NCI-H1105 (cell line): ENCODE results near the gene RPLP1.
"Not testable (repeated sequence)": the region's sequence is repeated elsewhere in the genome, so short reads cannot be mapped to it uniquely, and the experiment has no call there.

Source experiments
- DNase-seq: peaks from one replicate; lab custom pipeline; 2025; lab: John Stamatoyannopoulos, UW

The RPLP1 gene

DNA sequence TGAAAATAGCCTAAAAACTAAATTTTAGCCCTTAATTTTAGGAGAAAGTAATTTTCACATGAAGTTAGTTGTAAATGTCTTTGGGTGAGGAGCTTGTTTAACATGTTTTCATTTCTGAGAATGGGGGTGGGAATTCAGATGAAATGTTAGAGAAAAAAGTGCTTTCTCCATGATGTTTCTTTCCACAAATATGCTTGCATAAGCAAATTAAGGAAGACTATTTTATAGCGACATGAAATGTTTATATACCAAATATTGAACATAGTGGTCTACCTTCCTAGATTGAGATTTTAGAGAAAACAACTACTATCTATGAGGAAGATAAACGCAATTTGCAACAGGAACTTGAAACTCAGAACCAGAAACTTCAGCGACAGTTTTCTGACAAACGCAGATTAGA lies 13.0 kb upstream of the RPLP1 start:
- DNase-seq = no peak

DNA sequence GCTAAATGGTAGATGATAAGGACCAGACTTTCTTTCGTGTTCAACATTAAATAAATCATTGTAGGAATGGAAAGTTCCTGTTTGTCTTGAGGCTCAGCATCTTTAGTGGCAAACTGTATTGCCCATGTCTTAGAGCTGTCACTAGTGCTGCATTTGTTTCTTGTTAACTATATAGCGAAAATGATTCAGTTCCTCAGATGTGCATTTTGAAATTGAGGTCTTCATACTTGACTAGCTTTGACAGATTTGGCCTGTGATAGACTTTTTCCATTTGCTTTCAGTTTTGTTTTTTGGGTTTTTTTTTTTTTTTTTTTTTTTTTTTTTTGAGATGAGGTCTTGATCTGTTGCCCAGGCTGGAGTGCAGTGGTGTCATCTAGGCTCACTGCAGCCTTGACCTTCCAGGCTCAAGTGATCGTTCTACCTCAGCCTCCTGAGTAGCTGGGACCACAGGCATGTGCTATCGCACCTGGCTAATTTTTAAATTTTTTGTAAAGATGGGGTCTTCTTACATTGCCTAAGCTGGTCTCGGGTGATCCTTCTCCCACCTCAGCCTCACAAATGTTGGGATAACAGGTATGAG lies 9.5 kb upstream of the RPLP1 start:
- DNase-seq = no peak

DNA sequence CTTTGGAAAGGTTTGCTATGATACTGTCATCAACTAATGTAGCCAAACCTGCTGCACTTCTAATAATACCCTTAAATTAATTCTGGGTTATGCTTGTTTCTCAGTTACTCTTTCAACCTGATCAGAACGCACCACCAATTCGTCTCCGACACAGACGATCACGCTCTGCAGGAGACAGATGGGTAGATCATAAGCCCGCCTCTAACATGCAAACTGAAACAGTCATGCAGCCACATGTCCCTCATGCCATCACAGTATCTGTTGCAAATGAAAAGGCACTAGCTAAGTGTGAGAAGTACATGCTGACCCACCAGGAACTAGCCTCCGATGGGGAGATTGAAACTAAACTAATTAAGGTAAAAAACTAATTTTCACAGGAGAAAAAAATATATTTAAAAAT lies 7.9 kb upstream of the RPLP1 start:
- DNase-seq = no peak

DNA sequence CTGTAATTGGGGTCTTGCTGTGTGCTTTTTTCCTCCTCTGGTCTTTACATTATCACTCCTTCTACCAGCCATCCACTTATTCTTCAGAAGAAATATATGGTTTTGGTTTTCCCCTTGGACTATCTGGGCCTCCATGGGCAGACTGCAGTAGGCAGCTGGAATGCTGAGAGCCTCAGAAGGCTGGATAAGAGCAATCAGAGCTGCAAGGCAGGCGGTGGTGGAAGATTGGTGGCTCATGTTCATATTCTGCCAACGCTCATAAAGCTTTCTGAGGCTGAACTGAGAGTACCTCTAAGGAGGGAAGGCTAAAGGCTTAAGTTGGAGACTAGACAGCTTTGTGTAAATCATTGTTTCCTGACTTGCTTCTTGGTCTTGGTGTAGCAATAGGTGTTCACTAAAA lies 5.7 kb upstream of the RPLP1 start:
- no peak for DNase-seq

DNA sequence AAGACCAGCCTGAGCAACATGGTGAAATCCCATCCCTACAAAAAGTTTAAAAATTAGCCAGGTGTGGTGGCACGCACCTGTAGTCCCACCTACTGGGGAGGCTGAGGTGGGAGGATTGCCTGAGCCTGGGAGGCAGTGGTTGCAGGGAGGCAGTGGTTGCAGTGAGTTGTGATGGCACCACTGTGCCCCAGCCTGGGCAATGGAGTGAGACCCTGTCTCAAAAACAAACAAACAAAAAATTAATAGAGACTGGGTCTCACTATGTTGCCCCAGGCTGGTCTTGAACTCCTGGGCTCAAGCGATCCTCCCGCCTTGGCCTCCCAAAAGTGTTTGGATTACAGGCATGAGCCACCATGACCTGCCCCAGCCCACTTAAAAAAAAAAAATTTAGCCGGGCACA lies 2.4 kb upstream of the RPLP1 start:
- DNase-seq = not testable (repeated sequence)

DNA sequence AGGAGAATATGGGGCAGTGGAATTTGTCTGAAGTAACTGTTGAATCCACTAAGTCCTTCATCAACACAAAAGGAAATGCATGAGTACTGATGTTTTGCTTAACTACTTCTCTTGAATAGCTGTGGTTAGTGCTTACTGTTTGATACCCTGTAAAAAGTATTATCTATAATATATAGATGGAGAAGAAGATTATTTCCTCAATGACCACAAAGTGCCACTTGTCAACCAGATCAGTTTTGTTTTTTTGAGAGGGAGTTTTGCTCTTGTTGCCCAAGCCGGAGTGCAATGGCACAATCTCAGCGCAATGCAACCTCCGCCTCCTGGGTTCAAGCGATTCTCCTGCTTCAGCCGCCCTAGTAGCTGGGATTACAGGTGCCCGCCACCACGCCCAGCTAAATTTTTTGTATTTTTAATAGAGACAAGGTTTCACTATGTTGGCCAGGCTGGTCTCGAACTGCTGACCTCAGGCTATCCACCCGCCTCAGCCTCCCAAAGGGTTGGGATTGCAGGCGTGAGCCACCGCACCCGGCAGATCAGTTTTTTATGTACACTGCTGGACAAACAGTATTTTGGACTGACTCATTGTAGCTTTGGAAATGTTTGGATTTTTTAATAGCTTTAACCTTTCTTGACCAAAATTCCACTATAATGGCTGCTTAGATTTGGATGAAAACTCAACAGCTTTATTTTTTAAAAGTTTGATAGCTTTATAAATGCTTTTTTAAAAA lies 1.5 kb upstream of the RPLP1 start:
- DNase-seq = no peak

DNA sequence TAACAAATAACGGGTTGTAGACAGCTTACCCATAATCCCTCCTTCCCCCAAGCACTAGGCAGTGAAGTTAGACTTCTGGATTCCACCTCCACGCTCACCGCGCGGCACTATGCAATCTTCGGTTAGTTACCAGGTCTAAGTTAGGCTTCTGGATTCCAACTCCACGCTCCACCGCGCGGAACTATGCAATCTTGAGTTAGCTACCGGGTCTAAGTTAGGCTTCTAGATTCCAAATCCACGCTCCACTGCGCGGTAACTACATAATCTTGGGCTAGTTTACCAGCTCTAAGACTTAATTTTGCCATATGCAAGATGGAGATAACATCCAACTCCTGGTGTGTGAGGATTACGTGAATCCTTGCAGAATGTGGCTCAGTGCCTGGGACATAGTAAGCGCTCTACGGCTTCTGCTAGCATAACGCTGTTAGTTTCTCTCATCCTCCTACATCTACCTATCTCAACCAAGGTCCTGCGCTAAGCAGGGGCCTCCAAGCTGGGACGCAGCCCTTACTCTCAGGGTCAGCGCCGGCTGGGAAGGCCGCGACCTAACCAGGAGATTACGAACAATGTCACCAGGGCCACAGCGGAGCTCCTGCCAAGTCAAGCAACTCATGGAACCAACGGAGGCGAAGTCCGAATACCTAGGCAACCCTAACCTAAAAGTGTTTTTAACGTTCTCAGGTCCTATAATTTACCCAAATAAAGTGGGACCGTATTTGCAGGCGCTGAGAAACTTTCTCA lies 497 bp upstream of the RPLP1 start:
- no peak for DNase-seq

DNA sequence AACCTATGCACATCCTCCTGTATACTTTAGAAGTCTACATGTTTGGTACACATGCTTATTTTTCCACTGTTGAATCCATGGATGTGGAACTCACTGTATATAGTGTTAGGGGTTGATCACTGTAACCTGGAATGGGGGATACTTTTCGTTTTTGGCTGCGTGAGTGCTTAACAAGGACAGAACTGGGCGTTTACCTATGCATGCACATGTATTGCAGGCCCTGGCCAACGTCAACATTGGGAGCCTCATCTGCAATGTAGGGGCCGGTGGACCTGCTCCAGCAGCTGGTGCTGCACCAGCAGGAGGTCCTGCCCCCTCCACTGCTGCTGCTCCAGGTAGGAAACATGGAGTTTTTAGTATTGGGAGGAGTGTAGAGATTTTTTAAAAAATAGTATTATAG lies 2.3 kb downstream of the RPLP1 start:
- no peak for DNase-seq

DNA sequence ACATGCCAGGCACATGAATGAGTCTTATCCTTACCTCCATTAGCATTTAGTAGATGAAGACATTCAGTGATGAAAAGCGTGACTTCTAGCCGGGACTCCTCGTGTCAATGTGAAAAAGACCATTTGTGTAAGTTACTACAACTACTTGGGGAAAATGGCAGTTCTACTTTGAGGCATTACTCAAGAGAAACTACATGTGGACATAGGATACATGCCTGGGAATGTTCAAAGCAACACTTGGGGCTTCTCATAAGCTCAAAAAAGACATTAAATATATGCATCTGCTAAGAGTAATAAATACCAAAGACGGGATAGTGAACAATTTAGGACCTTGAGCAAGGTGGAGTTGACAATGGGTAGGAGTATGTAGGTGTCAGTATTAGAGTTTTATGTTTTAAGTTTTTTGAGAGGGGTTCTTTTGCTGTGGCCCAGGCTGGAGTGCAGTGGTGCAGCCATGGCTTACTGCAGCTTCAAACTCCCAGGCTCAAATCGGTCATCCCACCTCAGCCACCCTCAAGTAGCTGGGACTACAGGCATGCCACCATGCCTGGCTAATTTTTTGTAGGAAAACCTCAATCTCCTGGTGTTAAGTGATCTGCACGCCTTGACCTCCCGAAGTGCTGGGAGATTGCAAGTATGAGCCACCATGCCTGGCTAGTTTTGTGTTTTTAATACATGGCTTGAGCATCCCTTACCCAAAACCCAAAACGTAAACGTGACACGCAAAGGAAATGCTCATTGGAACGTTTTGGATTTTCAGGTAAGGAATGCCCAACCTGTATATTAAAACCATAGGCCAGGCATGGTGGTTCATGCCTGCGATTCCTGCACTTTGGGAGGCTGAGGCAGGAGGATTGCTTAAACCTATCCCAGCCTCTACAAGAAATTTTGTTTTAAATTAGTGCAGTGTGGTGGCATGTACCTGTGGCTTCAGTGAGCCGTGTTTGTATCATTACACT lies 3.9 kb downstream of the RPLP1 start:
- no peak for DNase-seq

DNA sequence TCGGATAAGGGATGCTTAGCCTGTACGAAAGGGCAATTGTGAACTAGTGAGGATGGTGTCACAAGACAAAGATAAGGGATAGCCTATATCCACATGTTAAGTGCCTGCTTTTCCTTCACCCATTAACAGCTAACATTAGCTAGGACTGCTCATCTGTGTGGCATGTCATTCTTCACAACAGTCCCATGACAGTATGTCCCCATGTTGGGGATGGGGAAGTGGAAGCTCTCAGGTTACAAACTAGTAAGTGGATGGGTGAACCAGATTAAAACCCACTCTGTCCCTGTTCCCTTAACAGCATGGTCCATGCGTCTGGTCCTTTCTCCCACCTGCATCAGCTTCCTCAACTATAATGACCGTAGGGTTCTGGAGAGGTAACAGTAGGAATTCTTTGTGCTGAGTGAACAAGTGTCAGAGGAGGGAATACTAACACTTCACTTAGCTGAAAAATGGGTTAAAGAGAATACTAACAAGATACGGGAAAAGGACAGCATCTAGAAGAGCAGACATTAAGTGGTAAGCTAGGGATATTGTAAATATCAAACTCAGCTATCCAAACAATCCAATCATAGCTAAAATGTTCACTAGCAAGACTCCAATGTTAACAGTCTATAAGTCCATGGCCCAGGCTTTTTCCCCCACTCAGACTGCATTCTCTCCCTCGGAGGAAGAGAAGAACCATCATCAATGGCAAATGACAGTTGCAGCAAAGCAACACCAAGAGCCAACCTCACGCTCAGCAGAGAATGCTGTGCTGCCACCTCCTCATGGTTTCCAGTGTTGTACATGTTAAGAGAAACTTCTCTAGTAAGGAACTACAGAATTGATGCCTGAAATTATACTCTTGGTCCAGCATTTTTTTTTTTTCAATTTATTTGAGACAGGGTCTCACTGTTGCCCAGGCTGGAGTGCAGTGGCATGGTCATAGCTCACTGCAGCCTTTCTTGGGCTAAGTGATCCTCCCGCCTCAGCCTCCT lies 5.0 kb downstream of the RPLP1 start:
- no peak for DNase-seq

DNA sequence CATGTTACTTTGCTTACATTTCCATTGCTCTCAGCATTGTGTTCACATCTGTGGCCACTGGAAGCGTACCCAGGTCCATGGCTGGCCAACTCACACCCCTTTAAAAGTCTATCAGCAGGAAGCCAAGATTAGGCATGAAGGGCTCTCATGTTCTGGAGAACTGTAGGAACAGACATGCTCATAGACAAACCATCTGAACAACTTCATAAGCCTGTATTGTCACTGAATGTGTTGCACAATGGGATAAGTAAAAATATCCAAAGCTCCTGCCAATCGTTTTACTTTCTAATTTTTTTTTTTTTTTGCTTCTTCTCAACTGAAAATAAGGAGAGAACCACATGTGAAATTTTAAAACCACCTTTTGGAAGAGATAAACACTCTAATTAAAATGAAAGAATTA lies 6.4 kb downstream of the RPLP1 start:
- no peak for DNase-seq

DNA sequence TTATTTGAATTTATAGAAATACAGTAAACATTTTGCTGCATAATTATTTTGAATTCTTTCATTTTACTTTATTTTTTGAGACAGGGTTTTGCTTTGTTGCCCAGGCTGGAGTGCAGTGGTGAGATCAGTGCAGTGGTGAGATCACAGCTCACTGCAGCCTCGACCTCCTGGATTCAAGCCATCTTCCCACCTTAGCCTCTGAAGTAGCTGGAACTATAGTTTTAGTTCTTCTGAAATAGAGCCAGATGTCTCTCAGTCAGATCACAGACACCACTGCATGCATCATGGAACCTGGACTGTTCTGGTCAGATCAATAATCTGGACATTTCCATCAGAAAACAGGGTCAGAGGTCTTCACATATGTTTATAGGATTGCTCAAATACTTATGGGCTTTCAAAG lies 7.9 kb downstream of the RPLP1 start:
- DNase-seq = no peak

DNA sequence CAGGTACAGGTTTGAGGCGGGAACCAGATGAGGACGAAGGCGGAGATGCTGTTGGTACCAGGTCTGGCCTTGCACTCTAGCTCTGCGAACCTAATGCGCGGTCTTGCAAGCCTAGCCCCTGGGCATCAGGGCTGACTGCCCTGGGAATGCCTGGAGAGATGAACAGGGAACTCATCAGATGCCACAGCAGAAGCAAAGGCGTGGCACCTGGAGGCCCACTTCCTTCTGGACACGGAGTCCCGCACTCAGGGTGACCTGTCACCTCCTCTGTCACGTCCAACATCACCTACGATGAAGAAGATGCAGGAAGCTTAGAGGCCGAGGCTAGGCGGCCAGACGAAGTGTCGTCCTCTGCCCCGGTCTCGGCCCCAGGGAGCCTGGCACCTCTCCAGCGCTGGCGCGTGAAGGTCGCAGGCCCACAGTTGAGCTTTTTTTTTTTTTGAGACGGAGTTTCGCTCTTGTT lies 9.4 kb downstream of the RPLP1 start:
- peak; percentile 32 for DNase-seq

DNA sequence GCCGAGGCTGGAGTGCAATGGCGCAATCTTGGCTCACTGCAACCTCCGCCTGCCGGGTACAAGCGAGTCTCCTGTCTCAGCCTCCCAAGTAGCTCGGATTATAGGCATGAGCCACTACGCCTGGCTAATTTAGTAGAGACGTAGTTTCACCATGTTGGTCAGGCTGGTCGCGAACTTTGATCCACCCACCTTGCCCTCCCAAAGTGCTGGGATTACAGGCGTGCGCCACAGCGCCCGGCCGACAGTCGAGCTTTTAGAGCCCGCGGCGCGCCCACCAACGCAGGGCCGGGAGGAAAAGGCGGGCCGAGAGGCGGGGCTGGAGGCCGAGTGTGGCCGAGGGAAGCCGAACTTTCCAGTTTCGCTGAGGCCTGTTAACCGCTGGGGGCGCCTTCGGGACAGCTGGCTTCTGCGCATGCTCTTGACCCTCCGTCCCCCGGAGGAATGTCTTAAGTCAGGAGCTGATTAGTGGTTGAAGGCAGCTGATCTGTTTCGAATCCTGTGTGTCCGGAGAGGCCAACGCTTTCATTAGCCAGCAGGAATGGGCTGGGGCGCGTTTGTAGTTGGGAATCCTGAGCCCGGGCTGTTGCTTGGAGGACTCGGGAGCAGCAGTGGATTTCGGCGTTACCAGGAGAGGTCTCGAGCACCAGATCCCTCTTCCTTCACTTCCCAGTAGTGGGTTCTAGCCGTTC lies 10.0 kb downstream of the RPLP1 start:
- DNase-seq = peak; percentile 98

DNA sequence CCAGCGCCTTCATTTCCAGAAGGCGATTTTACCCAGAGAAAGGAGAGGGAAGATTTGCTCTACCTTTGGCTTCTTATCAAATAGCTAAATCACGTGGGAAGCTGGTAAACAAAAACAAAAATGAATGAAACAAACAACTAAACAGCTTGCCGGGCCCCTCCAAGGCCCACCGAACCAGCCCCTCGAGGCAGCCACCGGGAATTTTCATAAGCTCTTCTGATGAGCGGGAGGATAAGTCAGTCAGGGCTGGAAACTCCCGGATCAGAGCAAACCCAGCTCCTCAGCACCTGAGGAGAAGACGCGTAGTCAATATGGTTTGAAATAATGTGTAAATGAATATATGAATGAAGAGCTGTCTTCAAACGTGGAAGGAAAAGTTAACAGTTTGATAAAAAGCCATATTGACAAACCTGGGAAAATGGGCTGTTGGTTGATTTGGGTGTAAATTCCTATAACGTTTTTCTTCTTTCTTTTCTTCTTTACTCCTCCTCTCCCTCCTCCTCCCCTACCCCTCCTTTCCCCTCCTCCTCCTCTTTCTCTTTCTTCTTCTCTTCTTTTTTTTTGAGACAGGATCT lies 10.7 kb downstream of the RPLP1 start:
- no peak for DNase-seq

DNA sequence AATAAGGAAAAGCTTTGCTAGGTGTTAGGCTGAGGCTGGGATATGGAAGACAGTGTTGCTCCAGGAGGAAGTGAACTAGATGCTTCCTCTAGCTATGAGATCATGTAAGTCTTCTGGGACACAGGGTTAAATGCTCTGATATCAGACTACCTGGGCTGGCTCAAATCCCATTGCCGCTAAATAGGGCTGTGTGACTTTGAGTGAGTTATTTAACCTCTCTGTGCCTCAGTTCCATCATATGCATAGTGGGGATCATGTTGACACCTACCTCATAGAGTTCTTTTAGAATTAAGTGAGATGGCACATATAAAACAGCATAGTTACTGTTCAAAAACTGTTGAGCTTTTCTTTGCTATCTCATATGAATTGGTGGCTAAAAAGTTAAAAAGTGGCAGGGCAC lies 12.6 kb downstream of the RPLP1 start:
- DNase-seq = no peak

DNA sequence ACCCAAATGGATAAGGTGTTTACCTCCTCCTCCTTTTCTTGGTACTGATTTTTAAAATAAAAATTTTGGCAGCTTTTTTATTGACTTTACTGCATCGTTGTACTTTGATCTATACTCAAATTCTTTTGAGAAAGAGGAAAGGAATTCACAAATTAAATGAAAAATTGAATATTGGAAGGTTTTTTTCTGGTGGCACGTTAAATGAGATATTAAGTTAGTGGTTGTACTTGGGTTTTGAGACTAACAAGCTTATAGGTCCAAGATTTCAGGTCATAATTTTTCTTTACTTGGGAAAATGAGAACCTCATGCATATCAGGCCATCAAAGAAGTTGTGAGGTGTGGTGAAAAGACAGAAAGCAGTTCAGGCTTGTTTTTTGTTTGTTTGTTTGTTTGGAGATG lies 14.1 kb downstream of the RPLP1 start:
- no peak for DNase-seq

DNA sequence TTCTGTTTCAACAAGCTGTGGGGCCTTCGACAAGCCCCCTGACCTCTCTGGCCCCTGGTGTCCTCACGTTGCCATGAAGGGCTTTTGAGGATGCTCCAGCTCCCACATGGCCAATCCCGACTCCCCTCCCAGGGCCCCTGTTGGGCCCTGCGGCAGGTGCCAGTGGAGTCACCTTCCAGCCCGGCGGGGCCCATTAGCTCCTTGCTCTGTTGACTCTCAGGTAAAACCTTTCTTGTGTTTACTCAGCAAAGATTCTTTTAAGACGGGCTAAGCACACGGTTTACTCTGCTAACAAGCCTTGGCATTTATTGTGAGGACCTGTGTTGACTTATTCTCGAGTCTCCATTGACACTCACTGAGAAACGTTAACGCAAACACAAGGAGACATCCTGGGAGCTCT lies 15.0 kb downstream of the RPLP1 start:
- DNase-seq = no peak

DNA sequence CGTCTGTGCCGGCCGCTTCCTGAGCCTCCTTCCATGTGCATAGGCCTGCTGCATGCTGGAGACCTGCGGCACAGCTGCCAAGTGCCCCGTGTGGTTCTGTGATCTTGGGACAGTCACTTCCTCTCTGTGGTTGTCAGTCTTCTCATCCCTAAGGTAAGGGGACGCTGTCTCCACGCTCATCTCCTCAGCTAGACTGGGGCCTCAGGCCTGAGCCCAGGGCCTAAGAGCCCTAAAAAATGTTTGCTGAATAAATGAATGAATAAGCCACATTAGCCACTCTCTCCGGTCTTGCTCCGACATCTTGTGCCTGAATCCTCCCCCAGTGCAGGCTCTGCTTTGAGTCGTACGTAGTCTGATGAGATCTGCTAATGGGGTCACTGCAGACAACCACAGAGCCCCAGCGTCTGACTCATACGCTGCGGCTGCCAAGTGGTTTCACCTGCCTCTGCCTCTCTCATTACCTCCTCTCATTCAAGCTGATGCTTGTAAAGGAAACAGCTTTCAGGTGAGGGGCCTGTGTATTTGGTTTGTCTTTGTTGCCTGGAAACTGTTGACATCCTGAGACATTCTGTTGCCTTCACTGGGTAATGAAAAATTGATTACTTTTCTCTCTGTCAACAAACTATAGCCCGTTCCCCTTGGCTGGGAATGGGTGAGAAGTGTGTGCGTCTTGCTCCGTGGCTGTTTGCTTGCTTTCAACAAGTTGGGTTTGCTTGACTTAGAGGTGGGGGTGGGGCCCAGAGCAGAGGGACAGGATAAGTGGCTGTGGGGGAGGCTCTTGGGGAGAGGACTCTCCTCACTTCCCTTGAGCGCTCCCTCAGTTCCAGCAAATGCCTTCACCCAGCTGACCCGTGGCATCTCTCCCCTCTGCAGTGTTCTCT lies 15.9 kb downstream of the RPLP1 start:
- DNase-seq = peak; percentile 98
